ENCODE results near the gene SPDEF. TPM values are rescaled to one million over a fixed set of nuclear protein-coding genes. Genes with fewer than 3 reads are reported as not detected.
A peak's percentile ranks its signal among the peaks of the same experiment; 100 is the strongest.

Gene SPDEF
- 10 to 100 TPM in 3 of 4 donors, 1 to 10 TPM in 1; 9.1 to 47.9 (median 28.7) TPM for total RNA-seq

DNA sequence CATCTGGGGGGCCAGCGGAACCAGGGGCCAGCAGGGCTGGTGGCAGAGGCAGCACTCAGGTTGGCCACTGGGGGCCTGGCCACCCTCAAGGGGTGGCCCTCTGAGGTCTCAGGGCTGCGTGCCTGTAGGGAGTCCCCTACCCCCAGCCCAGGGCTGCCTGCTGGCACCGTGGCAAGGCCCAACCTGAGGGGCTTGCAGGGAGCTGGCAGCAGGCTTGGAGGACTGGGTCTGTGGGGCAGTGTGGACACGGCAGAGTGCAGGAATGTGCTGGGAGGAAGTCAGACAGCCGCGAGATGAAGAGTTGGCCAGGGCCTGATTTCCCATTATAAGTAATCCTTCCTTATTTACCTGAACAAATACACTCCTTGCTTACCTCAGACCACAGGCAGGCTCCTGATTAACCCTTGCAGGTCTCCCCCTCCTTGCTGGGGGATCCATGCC is at the start of gene SPDEF:
SPDEF (minus strand) TSS at position 299 of the 441 bp plus-strand sequence. CDS start 11,874 bp downstream, outside the sequence.
- intact Hi-C loops (cut with DNase I; ENCODE audit: low total_unique reads), result no loop called here
- TF ChIP-seq, protein P1, sequence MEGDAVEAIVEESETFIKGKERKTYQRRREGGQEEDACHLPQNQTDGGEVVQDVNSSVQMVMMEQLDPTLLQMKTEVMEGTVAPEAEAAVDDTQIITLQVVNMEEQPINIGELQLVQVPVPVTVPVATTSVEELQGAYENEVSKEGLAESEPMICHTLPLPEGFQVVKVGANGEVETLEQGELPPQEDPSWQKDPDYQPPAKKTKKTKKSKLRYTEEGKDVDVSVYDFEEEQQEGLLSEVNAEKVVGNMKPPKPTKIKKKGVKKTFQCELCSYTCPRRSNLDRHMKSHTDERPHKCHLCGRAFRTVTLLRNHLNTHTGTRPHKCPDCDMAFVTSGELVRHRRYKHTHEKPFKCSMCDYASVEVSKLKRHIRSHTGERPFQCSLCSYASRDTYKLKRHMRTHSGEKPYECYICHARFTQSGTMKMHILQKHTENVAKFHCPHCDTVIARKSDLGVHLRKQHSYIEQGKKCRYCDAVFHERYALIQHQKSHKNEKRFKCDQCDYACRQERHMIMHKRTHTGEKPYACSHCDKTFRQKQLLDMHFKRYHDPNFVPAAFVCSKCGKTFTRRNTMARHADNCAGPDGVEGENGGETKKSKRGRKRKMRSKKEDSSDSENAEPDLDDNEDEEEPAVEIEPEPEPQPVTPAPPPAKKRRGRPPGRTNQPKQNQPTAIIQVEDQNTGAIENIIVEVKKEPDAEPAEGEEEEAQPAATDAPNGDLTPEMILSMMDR (IDR thresholded peaks at IDR 0.05), result no peak
- no peak for TF ChIP-seq POLR2A (IDR thresholded peaks at IDR 0.05)
- H3K4me3 ChIP-seq (ENCODE audit: low read depth, poor library complexity, severe bottlenecking), result no peak within 1 kb of the TSS
- DNase-seq (ENCODE audit: low spot score in 2 of 2), result no peak
- 41 to 48% methylated on average over 4 to 6 of the region's 6 CpGs for WGBS, 2 donors

DNA sequence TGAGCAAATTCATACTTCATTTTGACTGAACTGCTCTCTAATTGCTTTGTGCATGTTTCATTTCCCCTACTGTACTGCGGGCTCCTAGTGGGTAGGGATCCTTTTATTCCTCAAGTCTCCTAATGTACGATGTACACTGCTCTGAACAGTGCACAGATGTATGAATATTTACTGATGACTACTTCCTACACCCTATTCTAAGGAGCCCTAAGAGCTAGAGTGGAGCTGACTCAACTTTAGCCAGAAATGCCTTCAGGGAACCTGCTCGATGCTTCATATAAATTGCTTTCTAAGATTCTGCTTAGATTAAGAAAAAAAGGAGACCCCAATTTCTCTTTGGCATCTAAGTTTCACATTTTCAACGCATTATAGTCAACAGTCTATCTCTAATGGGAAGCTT is 47.6 kb upstream of the SPDEF start:
- intact Hi-C loops (cut with DNase I; ENCODE audit: low total_unique reads), result loop anchor here (5.0 to 10.0 kb wide), 2 partner anchors 69 to 146 kb away; no protein-coding TSS in a partner anchor
- 91 to 93% methylated on average over 4 of the region's 4 CpGs for WGBS, 2 donors
- H3K4me3 ChIP-seq (ENCODE audit: low read depth, poor library complexity, severe bottlenecking), result no peak overlapping the region
- TF ChIP-seq POLR2A (IDR thresholded peaks at IDR 0.05), result no peak
- TF ChIP-seq, protein P1 (IDR thresholded peaks at IDR 0.05), result no peak
- no peak for DNase-seq (ENCODE audit: low spot score in 2 of 2)

DNA sequence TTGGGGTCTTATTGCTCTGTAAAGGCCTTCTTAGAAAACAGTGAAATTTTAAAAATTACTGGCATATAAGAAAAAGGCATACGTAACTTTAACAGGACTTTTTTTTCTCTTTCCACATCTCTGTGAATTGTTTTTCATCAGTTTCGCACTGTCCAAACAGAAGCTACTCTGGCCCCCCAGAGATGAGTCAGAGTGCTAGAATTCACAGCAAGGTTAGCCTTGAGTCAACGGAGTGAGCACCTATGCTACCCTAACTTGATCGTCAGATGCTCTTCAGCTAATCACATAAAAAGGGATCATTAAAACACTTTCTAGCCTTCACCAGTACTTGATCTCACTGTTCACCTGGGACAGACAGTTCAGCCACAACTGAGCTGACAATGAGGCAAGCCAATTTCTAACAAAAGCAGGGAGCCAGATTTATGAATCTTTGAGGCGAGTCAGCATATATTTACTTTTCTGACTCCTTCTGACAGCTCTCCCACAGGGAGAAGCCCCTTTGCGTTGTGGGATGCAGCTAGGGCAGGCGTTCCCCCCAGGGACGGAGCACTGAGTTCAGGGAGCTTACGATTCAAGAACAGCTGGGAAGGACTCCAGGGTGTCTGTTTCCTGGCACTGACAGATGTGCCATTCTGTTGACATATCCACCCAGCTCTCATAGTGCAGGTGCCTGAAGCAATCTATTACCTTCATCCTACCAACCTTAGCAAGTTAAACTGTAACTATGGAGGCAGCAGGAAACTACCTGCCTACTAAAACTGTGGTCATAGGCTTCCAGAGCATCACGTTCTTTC is 46.4 kb upstream of the SPDEF start:
- 73 to 83% methylated on average over 10 of the region's 10 CpGs for WGBS, 2 donors
- TF ChIP-seq, protein P1 (IDR thresholded peaks at IDR 0.05), result no peak
- TF ChIP-seq POLR2A (IDR thresholded peaks at IDR 0.05), result no peak
- H3K4me3 ChIP-seq (ENCODE audit: low read depth, poor library complexity, severe bottlenecking), result no peak overlapping the region
- peak in 1 of 2 donors; percentile 48 for DNase-seq (ENCODE audit: low spot score in 2 of 2)
- intact Hi-C loops (cut with DNase I; ENCODE audit: low total_unique reads), result loop anchor here (5.0 to 10.0 kb wide), 2 partner anchors 68 to 145 kb away; no protein-coding TSS in a partner anchor

DNA sequence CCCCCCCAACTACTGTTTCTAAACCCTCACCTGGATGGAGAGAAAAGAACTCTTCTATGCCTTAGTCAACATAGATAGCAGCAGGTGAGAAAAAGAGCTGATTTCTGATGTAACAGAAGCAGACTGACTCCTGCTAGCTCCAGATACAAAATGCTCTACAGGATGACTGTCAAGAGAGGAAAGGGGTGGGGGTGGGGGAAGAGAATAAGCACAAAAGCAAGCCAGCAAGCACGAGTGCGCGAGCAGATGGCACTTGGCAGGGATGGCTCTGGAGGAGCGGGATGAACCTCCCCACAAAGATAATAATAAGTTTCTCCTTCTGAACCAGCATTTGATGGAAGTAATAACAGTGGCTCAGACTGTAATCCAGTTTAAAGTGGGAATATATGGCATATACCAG is 45.6 kb upstream of the SPDEF start:
- no peak overlapping the region for H3K4me3 ChIP-seq (ENCODE audit: low read depth, poor library complexity, severe bottlenecking)
- DNase-seq (ENCODE audit: low spot score in 2 of 2), result peak in 1 of 2 donors; percentile 31
- WGBS, 2 donors, result 55 to 71% methylated on average over 4 of the region's 4 CpGs
- TF ChIP-seq, protein P1 (IDR thresholded peaks at IDR 0.05), result no peak
- no peak for TF ChIP-seq POLR2A (IDR thresholded peaks at IDR 0.05)
- intact Hi-C loops (cut with DNase I; ENCODE audit: low total_unique reads), result loop anchor here (5.0 to 10.0 kb wide), 2 partner anchors 67 to 144 kb away; no protein-coding TSS in a partner anchor

DNA sequence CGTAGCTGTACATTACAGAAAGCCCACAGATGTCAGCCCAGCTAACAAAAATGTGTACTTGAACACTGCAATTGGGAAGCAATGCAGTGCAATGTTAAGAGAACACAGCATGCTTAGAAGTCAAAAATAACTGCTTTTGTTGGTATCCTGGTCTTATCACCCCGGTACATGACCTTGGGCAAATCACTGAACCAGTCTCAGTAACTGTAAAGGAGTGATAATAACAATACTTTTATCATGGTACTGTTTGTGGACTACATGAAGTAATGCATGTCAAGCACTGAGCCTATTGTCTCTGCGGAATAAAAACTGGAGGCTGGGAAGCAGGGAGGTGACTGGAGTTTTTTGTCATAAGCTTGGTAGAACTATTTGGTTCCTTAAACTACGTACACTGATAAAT is 44.7 kb upstream of the SPDEF start:
- no peak for DNase-seq (ENCODE audit: low spot score in 2 of 2)
- TF ChIP-seq POLR2A (IDR thresholded peaks at IDR 0.05), result no peak
- TF ChIP-seq, protein P1 (IDR thresholded peaks at IDR 0.05), result no peak
- no peak overlapping the region for H3K4me3 ChIP-seq (ENCODE audit: low read depth, poor library complexity, severe bottlenecking)
- WGBS, 2 donors, result 88 to 90% methylated on average over 4 of the region's 4 CpGs
- intact Hi-C loops (cut with DNase I; ENCODE audit: low total_unique reads), result loop anchor here (5.0 to 10.0 kb wide), 2 partner anchors 66 to 143 kb away; no protein-coding TSS in a partner anchor

Measured in lower leg skin (tissue), 4 donors.